OCI-LY7 (cell line): ENCODE data around the gene RBM42.

Source experiments
- EZH2phosphoT487 ChIP-seq: fragments of 200-600 bp; sonication (generic); IDR thresholded peaks from 2 replicates; pipeline ENCODE4 v1.6.1; 2018; ENCODE audit warnings: low read depth, borderline replicate concordance, mild to moderate bottlenecking, mixed run types, antibody characterized with exemption, low read length, moderate library complexity, mixed read lengths
- TF ChIP-seq, protein P1 (sequence below): fragments of 200-600 bp; sonication (generic); conservative IDR thresholded peaks from 2 replicates; pipeline ENCODE4 v1.5.1; 2014; ENCODE audit warnings: mild to moderate bottlenecking, antibody characterized with exemption, low read length, moderate library complexity, mixed read lengths

DNA sequence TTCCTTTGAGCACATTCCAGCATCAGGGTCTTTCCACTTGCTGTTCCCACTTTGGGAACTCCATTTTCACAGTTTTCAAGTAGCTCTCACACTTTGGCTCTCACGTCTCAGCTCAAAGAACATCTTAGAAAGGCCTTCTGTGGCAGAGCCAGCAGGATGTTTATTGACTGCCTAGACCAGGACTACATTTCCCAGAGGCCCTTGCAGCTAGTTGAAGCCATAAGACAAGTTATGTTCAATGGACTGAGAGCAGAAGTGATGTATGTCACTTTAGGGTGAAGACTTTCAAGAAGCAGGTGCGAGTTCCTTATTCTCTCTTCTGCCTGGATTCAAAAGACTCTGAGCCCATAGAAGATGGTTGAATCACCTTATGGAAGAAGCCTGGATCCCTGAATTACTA, 20.6 kb upstream of the RBM42 start:
- TF ChIP-seq, protein P1, sequence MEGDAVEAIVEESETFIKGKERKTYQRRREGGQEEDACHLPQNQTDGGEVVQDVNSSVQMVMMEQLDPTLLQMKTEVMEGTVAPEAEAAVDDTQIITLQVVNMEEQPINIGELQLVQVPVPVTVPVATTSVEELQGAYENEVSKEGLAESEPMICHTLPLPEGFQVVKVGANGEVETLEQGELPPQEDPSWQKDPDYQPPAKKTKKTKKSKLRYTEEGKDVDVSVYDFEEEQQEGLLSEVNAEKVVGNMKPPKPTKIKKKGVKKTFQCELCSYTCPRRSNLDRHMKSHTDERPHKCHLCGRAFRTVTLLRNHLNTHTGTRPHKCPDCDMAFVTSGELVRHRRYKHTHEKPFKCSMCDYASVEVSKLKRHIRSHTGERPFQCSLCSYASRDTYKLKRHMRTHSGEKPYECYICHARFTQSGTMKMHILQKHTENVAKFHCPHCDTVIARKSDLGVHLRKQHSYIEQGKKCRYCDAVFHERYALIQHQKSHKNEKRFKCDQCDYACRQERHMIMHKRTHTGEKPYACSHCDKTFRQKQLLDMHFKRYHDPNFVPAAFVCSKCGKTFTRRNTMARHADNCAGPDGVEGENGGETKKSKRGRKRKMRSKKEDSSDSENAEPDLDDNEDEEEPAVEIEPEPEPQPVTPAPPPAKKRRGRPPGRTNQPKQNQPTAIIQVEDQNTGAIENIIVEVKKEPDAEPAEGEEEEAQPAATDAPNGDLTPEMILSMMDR: no peak
- TF ChIP-seq EZH2phosphoT487: no peak
